GM19324 (cell line): ENCODE measurements around the gene CGB3.
"Not testable (repeated sequence)": the region's sequence is repeated elsewhere in the genome, so short reads cannot be mapped to it uniquely, and the experiment has no call there.

Experiments
- ATAC-seq: cut with Tn5 transposase; IDR thresholded peaks from one replicate; pipeline ENCODE4 v1.9.1; 2021; ENCODE audit warnings: mild to moderate bottlenecking, moderate library complexity; ENCODE audit not compliant: unreplicated experiment, low FRiP score

The CGB3 gene

DNA sequence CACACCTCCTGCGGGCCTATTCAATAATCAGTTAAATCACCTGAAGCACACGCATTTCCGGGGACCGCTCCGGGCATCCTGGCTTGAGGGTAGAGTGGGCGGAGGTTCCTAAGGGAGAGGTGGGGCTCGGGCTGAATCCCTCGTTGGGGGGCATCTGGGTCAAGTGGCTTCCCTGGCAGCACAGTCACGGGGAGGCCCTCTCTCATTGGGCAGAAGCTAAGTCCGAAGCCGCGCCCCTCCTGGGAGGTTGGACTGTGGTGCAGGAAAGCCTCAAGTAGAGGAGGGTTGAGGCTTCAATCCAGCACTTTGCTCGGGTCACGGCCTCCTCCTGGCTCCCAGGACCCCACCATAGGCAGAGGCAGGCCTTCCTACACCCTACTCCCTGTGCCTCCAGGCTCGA is 19.4 kb upstream of the CGB3 start, which contains the start of gene CGB5:
CGB5 (plus strand) TSS at position 301 of the 400 bp plus-strand sequence. CDS start 362 bp downstream, outside the sequence.
- ATAC-seq = not testable (repeated sequence)

DNA sequence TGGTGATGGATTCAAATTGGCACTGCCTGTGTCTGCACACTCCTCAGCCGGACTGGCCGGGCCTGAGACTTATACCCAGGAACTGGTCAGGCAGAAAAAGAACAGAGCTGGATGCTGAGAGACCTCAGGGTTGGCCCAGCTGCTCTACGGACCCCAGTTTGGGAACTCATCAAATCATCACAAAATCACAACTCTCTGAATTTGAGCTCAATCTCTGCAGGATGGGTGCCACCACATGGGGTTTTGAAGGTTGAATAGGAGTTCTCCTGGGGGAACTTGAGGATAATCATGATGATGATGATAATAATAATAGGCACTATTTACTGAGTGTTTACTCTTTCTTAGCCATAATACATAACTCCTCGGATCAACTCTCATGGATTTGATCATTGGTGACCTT is 18.5 kb upstream of the CGB3 start:
- ATAC-seq = not testable (repeated sequence)

DNA sequence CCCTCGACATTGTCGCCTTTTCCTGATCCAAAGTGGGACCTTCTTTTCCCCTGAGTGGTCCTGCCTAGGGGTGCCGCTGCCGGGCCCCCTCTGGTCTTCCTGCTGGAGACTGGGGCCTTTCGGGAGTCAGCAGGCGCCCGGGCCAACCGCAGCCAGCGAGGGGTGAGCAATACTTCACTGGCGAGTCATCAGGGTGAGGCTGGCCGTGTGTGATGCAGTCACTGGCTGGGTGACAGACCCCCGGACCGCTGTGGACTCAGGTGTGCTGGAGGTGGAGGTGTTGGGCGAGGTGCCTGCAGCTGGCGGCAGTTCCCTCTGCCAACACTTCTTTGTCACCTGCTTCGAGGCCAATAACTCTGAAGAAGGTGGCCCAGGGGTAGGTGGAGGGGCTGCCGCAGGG is 18.0 kb upstream of the CGB3 start:
- ATAC-seq = no peak

- not testable (repeated sequence) for ATAC-seq
Observed at GRCh38 chr19:49039736-49040135, 15.6 kb upstream of the CGB3 start.

DNA sequence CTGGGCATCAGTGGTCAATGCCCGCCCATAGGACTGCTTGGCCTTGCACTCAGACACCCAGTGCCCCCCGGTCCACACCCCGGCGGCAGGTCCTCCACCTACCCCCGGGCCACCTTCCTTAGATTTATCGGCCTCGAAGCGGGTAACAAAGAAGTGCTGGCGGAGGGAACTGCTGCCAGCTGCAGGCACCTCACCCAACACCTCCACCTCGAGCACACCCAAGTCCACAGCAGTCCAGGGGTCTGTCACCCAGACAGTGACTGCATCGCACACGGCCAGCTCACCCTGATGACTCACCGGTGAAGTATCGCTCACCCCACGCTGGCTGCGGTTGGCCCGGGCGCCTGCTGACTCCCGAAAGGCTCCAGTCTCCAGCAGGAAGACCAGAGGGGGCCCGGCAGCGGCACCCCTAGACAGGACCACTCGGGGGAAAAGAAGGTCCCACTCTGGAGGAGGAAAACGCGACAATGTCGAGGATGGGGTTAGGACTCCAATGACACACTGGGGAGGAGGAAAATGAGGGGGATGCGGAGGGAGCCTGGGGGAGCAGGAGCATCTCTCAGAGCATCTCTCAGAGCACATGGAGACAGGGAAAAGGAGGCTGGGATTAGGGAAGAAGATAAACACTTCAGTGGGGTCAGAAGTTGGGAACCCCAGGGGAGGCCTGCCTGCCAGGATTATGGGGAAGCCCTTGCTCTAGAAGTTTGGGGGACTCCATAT is 14.6 kb upstream of the CGB3 start:
- ATAC-seq = not testable (repeated sequence)

- ATAC-seq = not testable (repeated sequence)
Observed at GRCh38 chr19:49038111-49038510, 14.0 kb upstream of the CGB3 start.

DNA sequence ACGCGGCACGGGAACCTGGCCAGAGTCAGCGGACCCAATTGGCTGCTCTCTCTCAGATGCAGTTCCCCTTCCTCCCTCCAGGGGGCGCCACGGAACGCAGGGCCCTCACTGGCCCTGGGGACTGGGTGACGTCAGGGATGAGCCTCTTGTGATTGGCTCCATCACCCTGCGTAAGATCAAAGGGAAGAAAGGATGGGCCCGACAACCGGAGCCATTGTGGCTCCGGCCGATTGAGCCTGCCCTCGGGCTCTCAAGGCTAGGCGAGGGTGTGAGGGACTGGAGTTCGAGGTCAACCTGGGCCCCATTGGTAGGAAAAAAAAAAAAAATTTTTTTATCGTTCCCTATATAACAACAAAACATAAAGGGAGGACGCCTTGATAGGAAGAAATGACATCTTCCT is 12.7 kb upstream of the CGB3 start, which contains the start of gene CGB1:
CGB1 (minus strand) TSS at position 81 of the 400 bp plus-strand sequence. CDS start 184 bp downstream, outside the sequence.
- ATAC-seq = not testable (repeated sequence)

DNA sequence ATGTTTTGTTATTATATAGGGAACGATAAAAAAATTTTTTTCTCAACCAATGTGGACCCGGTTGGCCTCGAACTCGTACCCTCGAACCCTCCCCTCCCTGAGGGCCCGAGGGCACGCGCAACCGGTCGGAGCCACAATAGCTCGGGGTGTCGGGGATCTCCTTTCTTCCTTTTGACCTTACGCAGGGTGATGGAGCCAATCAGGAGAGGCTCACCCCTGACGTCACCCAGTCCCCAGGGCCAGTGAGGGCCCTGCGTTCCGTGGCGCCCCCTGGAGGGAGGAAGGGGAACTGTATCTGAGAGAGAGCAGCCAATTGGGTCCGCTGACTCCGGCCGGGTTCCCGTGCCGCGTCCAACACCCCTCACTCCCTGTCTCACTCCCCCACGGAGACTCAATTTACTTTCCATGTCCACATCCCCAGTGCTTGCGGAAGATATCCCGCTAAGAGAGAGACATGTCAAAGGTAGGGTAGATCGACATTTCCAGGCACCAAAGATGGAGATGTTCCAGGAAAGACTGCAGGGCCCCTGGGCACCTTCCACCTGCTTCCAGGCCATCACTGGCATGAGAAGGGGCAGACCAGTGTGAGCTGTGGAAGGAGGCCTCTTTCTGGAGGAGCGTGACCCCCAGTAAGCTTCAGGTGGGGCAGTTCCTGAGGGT is 7.6 kb upstream of the CGB3 start, which contains the start of gene CGB2:
CGB2 (plus strand) TSS at position 249 of the 660 bp plus-strand sequence; CDS start at position 455, 206 bp downstream.
- not testable (repeated sequence) for ATAC-seq

GRCh38 chr19:49030323-49030722 is 6.2 kb upstream of the CGB3 start:
- not testable (repeated sequence) for ATAC-seq

DNA sequence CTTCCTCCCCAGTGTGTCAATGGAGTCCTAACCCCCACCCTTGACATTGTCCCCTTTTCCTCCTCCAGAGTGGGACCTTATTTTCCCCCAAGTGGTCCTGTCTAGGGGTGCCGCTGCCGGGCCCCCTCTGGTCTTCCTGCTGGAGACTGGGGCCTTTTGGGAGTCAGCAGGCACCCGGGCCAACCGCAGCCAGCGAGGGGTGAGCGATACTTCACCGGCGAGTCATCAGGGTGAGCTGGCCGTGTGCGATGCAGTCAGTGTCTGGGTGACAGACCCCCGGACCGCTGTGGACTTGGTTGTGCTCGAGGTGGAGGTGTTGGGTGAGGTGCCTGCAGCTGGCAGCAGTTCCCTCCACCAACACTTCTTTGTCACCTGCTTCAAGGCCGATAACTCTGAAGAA is 5.6 kb upstream of the CGB3 start:
- ATAC-seq = not testable (repeated sequence)

DNA sequence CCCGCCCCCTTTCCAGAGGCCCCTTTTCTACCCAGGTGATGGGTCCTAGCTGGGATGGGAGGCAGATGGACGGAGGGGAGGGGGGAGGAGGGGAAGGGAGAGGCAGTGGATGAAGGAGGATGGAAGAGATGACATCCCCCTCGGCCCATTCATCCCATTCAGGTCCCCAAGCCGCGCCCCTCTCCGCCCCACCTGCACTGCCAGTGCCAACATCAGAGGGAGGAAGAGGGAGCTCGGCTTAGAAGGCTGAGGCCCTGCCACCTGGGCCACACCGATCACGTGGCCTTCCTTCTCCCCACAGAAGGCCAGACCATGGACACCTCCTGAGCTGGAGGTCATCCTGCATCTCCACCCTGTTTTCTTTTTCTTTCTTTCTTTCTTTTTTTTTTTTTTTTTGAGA is 4.6 kb upstream of the CGB3 start:
- ATAC-seq = not testable (repeated sequence)

DNA sequence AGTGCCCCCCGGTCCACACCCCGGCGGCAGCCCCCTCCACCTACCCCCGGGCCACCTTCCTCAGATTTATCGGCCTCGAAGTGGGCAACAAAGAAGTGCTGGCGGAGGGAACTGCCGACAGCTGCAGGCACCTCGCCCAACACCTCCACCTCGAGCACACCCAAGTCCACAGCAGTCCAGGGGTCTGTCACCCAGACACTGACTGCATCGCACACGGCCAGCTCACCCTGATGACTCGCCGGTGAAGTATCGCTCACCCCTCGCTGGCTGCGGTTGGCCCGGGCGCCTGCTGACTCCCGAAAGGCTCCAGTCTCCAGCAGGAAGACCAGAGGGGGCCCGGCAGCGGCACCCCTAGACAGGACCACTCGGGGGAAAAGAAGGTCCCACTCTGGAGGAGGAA is 1.5 kb upstream of the CGB3 start:
- not testable (repeated sequence) for ATAC-seq

- ATAC-seq = not testable (repeated sequence)
Observed at GRCh38 chr19:49025088-49025487, 955 bp upstream of the CGB3 start.

GRCh38 chr19:49022116-49022515 is 2.0 kb downstream of the CGB3 start:
- no peak for ATAC-seq

DNA sequence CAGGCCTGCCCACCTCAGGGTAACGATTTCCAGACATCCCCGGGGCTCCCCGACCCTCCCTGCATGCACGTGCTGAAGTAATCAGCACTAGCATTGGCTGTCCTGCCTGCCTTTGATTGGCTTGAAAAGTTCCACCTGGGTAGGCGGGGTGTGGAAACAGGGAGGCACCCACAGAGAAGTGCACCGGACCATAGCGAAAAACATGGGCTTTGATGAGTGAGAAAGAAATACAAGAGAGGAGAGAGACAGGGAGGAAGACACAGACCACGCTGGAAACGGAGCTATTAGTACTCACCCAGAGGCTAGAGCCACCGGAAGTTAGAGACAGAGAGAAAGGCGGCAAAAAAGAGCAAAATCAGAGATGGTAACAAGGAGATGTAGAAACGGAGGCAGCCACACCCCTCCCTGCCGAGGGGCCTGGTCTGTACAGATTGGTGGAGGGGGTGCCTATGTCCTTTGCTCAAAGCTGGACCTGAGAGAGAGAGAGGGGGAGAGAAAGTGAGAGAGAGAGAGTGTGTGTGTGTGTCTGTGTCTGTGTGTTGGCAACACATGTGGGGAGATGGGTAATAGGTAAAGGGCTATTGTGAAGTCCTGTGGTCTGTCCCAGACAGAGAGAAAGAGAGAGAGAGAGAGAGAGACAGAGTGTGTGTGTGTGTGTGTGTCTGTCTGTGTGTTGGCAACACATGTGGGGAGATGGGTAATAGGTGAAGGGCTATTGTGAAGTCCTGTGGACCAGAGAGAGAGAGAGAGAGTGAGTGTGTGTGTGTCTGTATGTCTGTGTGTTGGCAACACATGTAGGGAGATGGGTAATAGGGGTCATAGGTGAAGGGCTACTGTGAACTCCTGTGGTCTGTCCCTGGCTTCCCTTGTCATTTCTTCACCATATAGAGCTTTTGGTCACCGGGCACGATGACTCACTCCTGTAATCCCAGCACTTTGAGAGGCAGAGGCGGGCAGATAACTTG is 2.9 kb downstream of the CGB3 start:
- ATAC-seq = no peak

- no peak for ATAC-seq
Observed at GRCh38 chr19:49020342-49020741, 3.8 kb downstream of the CGB3 start.

GRCh38 chr19:49019242-49019932 is 4.7 kb downstream of the CGB3 start:
- no peak for ATAC-seq

DNA sequence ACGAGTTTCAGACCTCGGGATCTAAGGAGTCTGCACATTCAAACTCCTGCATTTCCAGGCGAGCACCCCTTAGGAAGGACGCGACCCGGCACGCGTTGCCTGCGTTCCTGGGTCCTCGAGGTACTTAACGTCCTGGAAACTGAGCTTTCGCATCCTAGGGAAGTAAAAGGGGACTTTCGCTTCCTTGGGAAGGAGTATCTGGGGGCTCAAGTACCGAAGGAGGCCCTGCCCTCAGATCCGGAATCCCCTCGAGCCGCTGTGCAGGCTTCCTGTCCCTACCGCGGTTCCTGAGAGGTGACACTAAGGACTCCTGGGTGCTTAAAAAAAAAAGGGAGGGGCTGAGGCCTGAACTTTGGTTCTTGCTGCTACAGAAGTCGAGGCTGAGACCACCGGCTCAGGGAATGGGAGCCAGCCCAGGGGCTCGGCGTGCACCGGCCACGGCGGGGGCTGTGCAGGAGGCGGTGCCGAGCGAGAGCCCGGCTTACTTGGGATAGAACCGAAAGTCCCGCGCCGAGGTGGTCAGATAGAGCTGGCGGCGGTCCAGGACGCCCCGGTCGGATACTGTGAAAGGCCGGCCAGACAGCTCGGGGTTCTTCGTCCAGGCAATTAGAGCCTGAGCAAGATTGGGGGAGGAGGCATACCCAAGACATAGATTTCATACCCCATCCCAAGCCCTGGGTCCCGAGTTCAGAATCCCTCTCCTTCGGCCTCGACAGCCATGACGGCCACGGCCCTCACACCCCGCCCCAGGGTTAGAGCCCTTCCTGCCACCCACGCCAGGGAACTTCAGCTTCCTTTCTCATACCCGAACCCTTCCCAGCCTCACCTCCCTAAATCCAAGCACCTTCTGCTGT is 5.5 kb downstream of the CGB3 start:
- not testable (repeated sequence) for ATAC-seq
